CD14-positive monocyte (primary cell): ENCODE results near the gene SLC23A1. TPM values are rescaled to one million over a fixed set of nuclear protein-coding genes. Genes with fewer than 3 reads are reported as not detected.
A peak's percentile ranks its signal among the peaks of the same experiment; 100 is the strongest.

ENCODE experiments used
- DNase-seq, 3 donors: peaks; one replicate each; pipeline ENCODE4 v3.0.0-alpha.2; 2011 to 2022
- H2AFZ ChIP-seq: 2 replicates; pipeline ENCODE4 v1.6.0; 2012; ENCODE audit warnings: mild to moderate bottlenecking, low read depth, low read length, inconsistent platforms; ENCODE audit not compliant: insufficient read depth, poor library complexity, severe bottlenecking
- H3K27ac ChIP-seq, 2 donors: 1 replicate in 1 of 2; 2 replicates in 1 of 2; pipeline ENCODE4 v1.5.1; 2012 to 2013; ENCODE audit warnings: low read length in 2 of 2, control low read depth in 1 of 2, inconsistent platforms in 1 of 2, low read depth in 1 of 2, mild to moderate bottlenecking in 1 of 2
- H3K27me3 ChIP-seq, 2 donors: one replicate each; pipeline versions ENCODE4 v1.6.0 to v1.6.1; 2011 to 2013; ENCODE audit warnings: low read length in 2 of 2; ENCODE audit not compliant: control insufficient read depth in 2 of 2, insufficient read depth in 2 of 2
- H3K36me3 ChIP-seq, 2 donors: replicated peaks in 1 of 2; 1 replicate in 1 of 2; 2 replicates in 1 of 2; pipeline versions ENCODE4 v1.5.1 to v1.6.1; 2012 to 2013; ENCODE audit warnings: low read length in 2 of 2, control low read depth in 1 of 2, inconsistent platforms in 1 of 2, mild to moderate bottlenecking in 1 of 2; ENCODE audit not compliant: insufficient read depth in 2 of 2, control insufficient read depth in 1 of 2
- H3K4me1 ChIP-seq, 2 donors: 1 replicate in 1 of 2; 2 replicates in 1 of 2; pipeline versions ENCODE4 v1.5.1 to v1.6.1; 2012 to 2013; ENCODE audit warnings: low read length in 2 of 2, control low read depth in 1 of 2, inconsistent platforms in 1 of 2, mild to moderate bottlenecking in 1 of 2, moderate library complexity in 1 of 2; ENCODE audit not compliant: insufficient read depth in 2 of 2, control insufficient read depth in 1 of 2
- H3K4me2 ChIP-seq: replicated peaks from 2 replicates; pipeline ENCODE3; 2012; ENCODE audit warnings: low read length, moderate library complexity, mild to moderate bottlenecking; ENCODE audit not compliant: poor library complexity, severe bottlenecking; ENCODE audit errors: extremely low read depth
- H3K4me3 ChIP-seq, 3 experiments: fragments of 200-600 bp in 1 of 3; sonication (generic) in 1 of 3; replicated peaks in 1 of 3; 1 replicate in 2 of 3; 2 replicates in 1 of 3; pipeline ENCODE4 v1.5.1; 2011 to 2013; ENCODE audit warnings: low read length in 3 of 3, mild to moderate bottlenecking in 3 of 3, control low read depth in 2 of 3, low read depth in 2 of 3, inconsistent platforms in 1 of 3, moderate library complexity in 1 of 3
- H3K79me2 ChIP-seq: 2 replicates; pipeline ENCODE4 v1.6.0; 2012; ENCODE audit warnings: mild to moderate bottlenecking, control low read depth, inconsistent platforms, low read length, moderate library complexity; ENCODE audit not compliant: insufficient read depth
- H3K9ac ChIP-seq: 2 replicates; pipeline ENCODE4 v1.6.0; 2017; ENCODE audit warnings: low read length, mild to moderate bottlenecking; ENCODE audit not compliant: insufficient read depth, poor library complexity, severe bottlenecking
- H3K9me3 ChIP-seq, 2 donors: replicated peaks in 1 of 2; 1 replicate in 1 of 2; 2 replicates in 1 of 2; pipeline versions ENCODE4 v1.5.1 to v1.6.1; 2012 to 2013; ENCODE audit warnings: low read length in 2 of 2, control low read depth in 1 of 2; ENCODE audit not compliant: control insufficient read depth in 1 of 2, insufficient read depth in 1 of 2
- H4K20me1 ChIP-seq: 2 replicates; pipeline ENCODE4 v1.6.0; 2012; ENCODE audit warnings: mild to moderate bottlenecking, low read length, control low read depth, moderate library complexity; ENCODE audit not compliant: insufficient read depth
- H3K27ac Mint-ChIP-seq, 7 donors: one replicate each; pipeline ENCODE4 v1.8.0; 2020; ENCODE audit warnings: mild to moderate bottlenecking in 7 of 7, mixed read lengths in 7 of 7, moderate library complexity in 6 of 7, inconsistent platforms in 2 of 7
- H3K27me3 Mint-ChIP-seq, 3 donors: one replicate each; pipeline ENCODE4 v1.8.0; 2021 to 2022; ENCODE audit warnings: low read depth in 3 of 3, mild to moderate bottlenecking in 3 of 3, mixed read lengths in 3 of 3, moderate library complexity in 3 of 3, inconsistent platforms in 1 of 3
- H3K36me3 Mint-ChIP-seq, 2 donors: one replicate each; pipeline ENCODE4 v1.8.0; 2020; ENCODE audit warnings: mixed read lengths in 2 of 2, inconsistent platforms in 1 of 2, mild to moderate bottlenecking in 1 of 2
- H3K4me1 Mint-ChIP-seq: one replicate; pipeline ENCODE4 v1.8.0; 2020; ENCODE audit warnings: mild to moderate bottlenecking, mixed read lengths
- H3K4me3 Mint-ChIP-seq, 2 donors: one replicate each; pipeline ENCODE4 v1.8.0; 2020; ENCODE audit warnings: mild to moderate bottlenecking in 2 of 2, mixed read lengths in 2 of 2, moderate library complexity in 1 of 2
- H3K9me3 Mint-ChIP-seq, 7 donors: one replicate each; pipeline ENCODE4 v1.8.0; 2020 to 2022; ENCODE audit warnings: mixed read lengths in 7 of 7, mild to moderate bottlenecking in 6 of 7, moderate library complexity in 6 of 7, inconsistent platforms in 2 of 7
- CTCF ChIP-seq: fragments of 200-600 bp; IDR thresholded peaks from one replicate; pipeline ENCODE4 v1.8.0; 2022; ENCODE audit warnings: antibody characterized with exemption, mild to moderate bottlenecking
- WGBS: methylation state at CpG from one replicate; pipeline ENCODE4 v1.1.5; 2013; ENCODE audit warnings: missing lambda C conversion rate; ENCODE audit not compliant: insufficient coverage; 5-methylcytosine and 5-hydroxymethylcytosine counted together
- intact Hi-C, 2 donors: fragments of 100-400 bp; cut with micrococcal nuclease; formaldehyde crosslinking; loops; one replicate each; pipeline versions ENCODE4 v1.15.0 to v1.15.1; 2023
- polyA plus RNA-seq, 3 donors: library from polyadenylated mRNA; depleted of rRNA in 1 of 3; unstranded in 2 of 3; stranded (reverse) in 1 of 3; fragments of 300-500 nt in 2 of 3; fragments of >200 nt in 1 of 3; fragmentation: Illumina TruSeq in 2 of 3; gene quantifications; 1 replicate in 2 of 3; 2 replicates in 1 of 3; pipeline ENCODE4 v1.2.3, GENCODE V29; 2012 to 2021

The SLC23A1 gene
- polyA plus RNA-seq, 3 donors: not detected

GRCh38 chr5:139378101-139378825, 4.8 kb downstream of the SLC23A1 start:
- no peak overlapping the region for H3K4me3 Mint-ChIP-seq
- no peak for TF ChIP-seq CTCF
- H2AFZ ChIP-seq: no peak overlapping the region
- intact Hi-C loops: no loop called here
- H3K4me1 ChIP-seq: no peaks in the 10 kb centered on the region
- DNase-seq: no peak
- H3K9me3 ChIP-seq: no peaks in the 10 kb centered on the region
- H3K27me3 Mint-ChIP-seq: peaks cover 0 to 12% (median 0%) of the 10 kb centered on the region in 3 donors
- peaks cover 9 to 22% of the 10 kb centered on the region in 2 donors for H3K36me3 Mint-ChIP-seq
- no peak overlapping the region for H3K4me3 ChIP-seq
- H3K9me3 Mint-ChIP-seq: peaks cover 0 to 3% (median 0%) of the 10 kb centered on the region in 7 donors
- H4K20me1 ChIP-seq: no peaks in the 10 kb centered on the region
- H3K27ac Mint-ChIP-seq: no peak overlapping the region
- no peaks in the 10 kb centered on the region for H3K4me1 Mint-ChIP-seq
- no peaks in the 10 kb centered on the region for H3K79me2 ChIP-seq
- no peak overlapping the region for H3K9ac ChIP-seq
- no peak overlapping the region for H3K27ac ChIP-seq
- H3K27me3 ChIP-seq: no peaks in the 10 kb centered on the region
- no peak overlapping the region for H3K4me2 ChIP-seq
- peaks cover 0 to 8% of the 10 kb centered on the region in 2 donors for H3K36me3 ChIP-seq
- 82% methylated on average over 45 of the region's 47 CpGs for WGBS

GRCh38 chr5:139377226-139377625, 5.9 kb downstream of the SLC23A1 start:
- H3K36me3 ChIP-seq: peaks cover 1 to 17% of the 10 kb centered on the region in 2 donors
- no peak overlapping the region for H3K4me3 ChIP-seq
- H3K27me3 ChIP-seq: no peaks in the 10 kb centered on the region
- no peak for TF ChIP-seq CTCF
- DNase-seq: no peak
- H3K4me1 ChIP-seq: no peaks in the 10 kb centered on the region
- Mint-ChIP-seq H3K4me1 (no peaks in the 10 kb centered on the region), H3K9me3 (peaks cover 0 to 3% (median 0%) of the 10 kb centered on the region in 7 donors), H3K27ac (peak overlapping the region in 1 of 7 donors; percentile 31), H3K36me3 (peaks cover 15 to 31% of the 10 kb centered on the region in 2 donors), H3K27me3 (peaks cover 0 to 12% (median 0%) of the 10 kb centered on the region in 3 donors), H3K4me3 (no peak overlapping the region)
- WGBS: 92% methylated on average over 2 of the region's 3 CpGs
- H3K79me2 ChIP-seq: no peaks in the 10 kb centered on the region
- no peaks in the 10 kb centered on the region for H3K9me3 ChIP-seq
- H2AFZ ChIP-seq: no peak overlapping the region
- no peak overlapping the region for H3K4me2 ChIP-seq
- H3K9ac ChIP-seq: no peak overlapping the region
- H3K27ac ChIP-seq: no peak overlapping the region
- intact Hi-C loops: no loop called here
- H4K20me1 ChIP-seq: no peaks in the 10 kb centered on the region
